A673 (cell line): ENCODE measurements around the gene JAK3. TPM values are rescaled to one million over a fixed set of nuclear protein-coding genes. Genes with fewer than 3 reads are reported as not detected.

Experiments used
- BruUV-seq: library from RNA; stranded (reverse); fragments of 400-500 nt; replicated peaks from 2 replicates; lab custom pipeline; 2021; lab: Mats Ljungman, UMichigan
- CTCF ChIA-PET: fragments of 300-600 bp; sonication (Branson Sonifier 250); formaldehyde crosslinking; loops from one replicate; lab custom pipeline; 2022; ENCODE audit warnings: antibody characterized with exemption; lab: Charles Lee
- POLR2A ChIA-PET: fragments of 300-600 bp; sonication (Branson Sonifier 250); formaldehyde crosslinking; loops from one replicate; lab custom pipeline; 2022; ENCODE audit warnings: antibody characterized with exemption; ENCODE audit not compliant: low non-redundant PET; lab: Charles Lee
- DNase-seq: peaks from one replicate; pipeline ENCODE4 v3.0.0-alpha.2; 2015; ENCODE audit warnings: low spot score
- H3K27ac ChIP-seq: fragments of 200-600 bp; sonication (generic); 2 replicates; pipeline ENCODE4 v1.5.1; 2016; ENCODE audit warnings: mixed run types, low read depth, mild to moderate bottlenecking, mixed read lengths, antibody characterized with exemption, low read length; ENCODE audit not compliant: poor library complexity, severe bottlenecking
- H3K27me3 ChIP-seq: fragments of 200-600 bp; sonication (generic); replicated peaks from 2 replicates; pipeline ENCODE4 v1.6.1; 2017; ENCODE audit warnings: mixed run types, low read depth, mild to moderate bottlenecking, mixed read lengths, antibody characterized with exemption, low read length; ENCODE audit not compliant: insufficient read depth, poor library complexity
- H3K36me3 ChIP-seq: fragments of 200-600 bp; sonication (generic); 2 replicates; pipeline ENCODE4 v1.6.1; 2016; ENCODE audit warnings: mixed run types, mild to moderate bottlenecking, mixed read lengths, antibody characterized with exemption, low read length; ENCODE audit not compliant: insufficient read depth, poor library complexity, severe bottlenecking
- H3K4me1 ChIP-seq: fragments of 200-600 bp; sonication (generic); 2 replicates; pipeline ENCODE4 v1.6.1; 2017; ENCODE audit warnings: mixed run types, mild to moderate bottlenecking, mixed read lengths, antibody characterized with exemption, low read length; ENCODE audit not compliant: insufficient read depth, poor library complexity, severe bottlenecking
- H3K4me3 ChIP-seq: fragments of 200-600 bp; sonication (generic); 2 replicates; pipeline ENCODE4 v1.5.1; 2016; ENCODE audit warnings: low read depth, mixed run types, mild to moderate bottlenecking, mixed read lengths, low read length; ENCODE audit not compliant: poor library complexity, severe bottlenecking
- H3K9me3 ChIP-seq: fragments of 200-600 bp; sonication (generic); 2 replicates; pipeline ENCODE4 v1.6.1; 2016; ENCODE audit warnings: mixed run types, low read depth, mild to moderate bottlenecking, mixed read lengths, antibody characterized with exemption, low read length; ENCODE audit not compliant: poor library complexity, severe bottlenecking
- CTCF ChIP-seq: fragments of 300-800, 200-600 bp; sonication (generic); conservative IDR thresholded peaks from 2 replicates; pipeline ENCODE4 v1.5.1; 2017; ENCODE audit warnings: low read depth, mild to moderate bottlenecking, antibody characterized with exemption, low read length, moderate library complexity, mixed read lengths
- EZH2 ChIP-seq: fragments of 200-600 bp; sonication (generic); IDR thresholded peaks from 2 replicates; pipeline ENCODE4 v1.6.1; 2017; ENCODE audit warnings: borderline replicate concordance, low read depth, mild to moderate bottlenecking, mixed read lengths, antibody characterized with exemption, low read length; ENCODE audit not compliant: poor library complexity, severe bottlenecking
- intact Hi-C: fragments of 100-400 bp; cut with micrococcal nuclease; formaldehyde crosslinking; loops from one replicate; pipeline ENCODE4 v1.10.0; 2022; ENCODE audit not compliant: unreplicated experiment
- total RNA-seq: library from RNA; stranded (reverse); gene quantifications from 2 replicates; pipeline ENCODE4 v1.2.3, GENCODE V29; 2021

JAK3 gene
- total RNA-seq, 1 experiment from 2014 or later: 2.5 TPM

GRCh38 chr19:17874758-17875135 lies 27.0 kb upstream of the JAK3 start:
- Histone ChIP-seq H3K9me3 (no peaks in the 10 kb centered on the region), H3K4me1 (peaks cover 5% of the 10 kb centered on the region), H3K27ac (no peak overlapping the region), H3K36me3 (no peaks in the 10 kb centered on the region), H3K4me3 (no peak overlapping the region), H3K27me3 (peaks cover 39% of the 10 kb centered on the region)
- TF ChIP-seq CTCF: no peak
- ChIA-PET CTCF (no interaction called here), POLR2A (no interaction called here)
- BruUV-seq: no TSS peak
- intact Hi-C loops: loop anchor here (5.0 kb wide), 2 partner anchors 58 to 128 kb away; partner anchors contain the start of gene CCDC124
- DNase-seq: no peak

GRCh38 chr19:17873786-17874757 lies 26.3 kb upstream of the JAK3 start:
- Histone ChIP-seq H3K4me1 (peaks cover 5% of the 10 kb centered on the region), H3K27me3 (peaks cover 46% of the 10 kb centered on the region), H3K27ac (no peak overlapping the region), H3K9me3 (no peaks in the 10 kb centered on the region), H3K36me3 (no peaks in the 10 kb centered on the region), H3K4me3 (peak overlapping the region; percentile 31)
- DNase-seq: peak; percentile 75
- intact Hi-C loops: loop anchor here (5.0 kb wide), 2 partner anchors 58 to 128 kb away; partner anchors contain the start of gene CCDC124
- BruUV-seq: no TSS peak
- ChIA-PET POLR2A (no interaction called here), CTCF (no interaction called here)
- TF ChIP-seq CTCF (no peak), EZH2 (no peak)

- no TSS peak for BruUV-seq
- TF ChIP-seq EZH2 (no peak), CTCF (no peak)
- Histone ChIP-seq H3K27ac (no peak overlapping the region), H3K27me3 (peaks cover 54% of the 10 kb centered on the region), H3K4me3 (no peak overlapping the region), H3K36me3 (no peaks in the 10 kb centered on the region), H3K4me1 (peaks cover 5% of the 10 kb centered on the region), H3K9me3 (no peaks in the 10 kb centered on the region)
- POLR2A ChIA-PET: no interaction called here
- intact Hi-C loops: loop anchor here (5.0 kb wide), 2 partner anchors 60 to 130 kb away; partner anchors contain the start of gene CCDC124
- CTCF ChIA-PET: interaction anchor here (1.0 kb wide), 1 partner anchor 20 kb away, joined by 3 read pairs; no protein-coding TSS in a partner anchor
- DNase-seq: no peak
Measured at GRCh38 chr19:17872251-17873001, 24.6 kb upstream of the JAK3 start.
